GM12878 (cell line): ENCODE data around the gene ZNF728. TPM values are rescaled to one million over a fixed set of nuclear protein-coding genes. Genes with fewer than 3 reads are reported as not detected.
"Not testable (repeated sequence)": the region's sequence is repeated elsewhere in the genome, so short reads cannot be mapped to it uniquely, and the experiment has no call there.

Experiments used
- ATAC-seq: fragments of 200-7000 bp; cut with Tn5 transposase; 3 replicates; pipeline ENCODE4 v1.9.1; 2020; ENCODE audit warnings: mild to moderate bottlenecking, moderate library complexity
- BruUV-seq: library from RNA; stranded (reverse); fragments of 400-500 nt; replicated peaks from 2 replicates; lab custom pipeline; 2021; lab: Mats Ljungman, UMichigan
- CTCF ChIA-PET: fragments of 300-600 bp; sonication (Branson Sonifier 250); formaldehyde crosslinking; extraction: SDS; loops from one replicate; lab custom pipeline; 2021; ENCODE audit warnings: inconsistent platforms; lab: Yijun Ruan, JAX
- POLR2A ChIA-PET: fragments of 350-600 bp; formaldehyde crosslinking; extraction: SDS; loops from one replicate; lab custom pipeline; 2021; ENCODE audit warnings: inconsistent platforms; lab: Charles Lee
- RAD21 ChIA-PET: fragments of 300-600 bp; sonication (Branson Sonifier 250); formaldehyde crosslinking; loops from one replicate; lab custom pipeline; 2023; ENCODE audit warnings: antibody characterized with exemption; ENCODE audit not compliant: unreplicated experiment; lab: Charles Lee
- SMC1A ChIA-PET: fragments of 300-600 bp; sonication (Branson Sonifier 250); formaldehyde crosslinking; loops from one replicate; lab custom pipeline; 2023; ENCODE audit not compliant: unreplicated experiment, uncharacterized antibody; lab: Charles Lee
- DNase-seq: peaks from one replicate; pipeline ENCODE4 v3.0.0-alpha.2; 2011; ENCODE audit warnings: low read depth, low spot score
- FAIRE-seq: peaks from 3 replicates; lab custom pipeline; 2011; peaks lifted over from hg19 to GRCh38; lab: Jason Lieb, UNC
- H2AFZ ChIP-seq: 2 replicates; pipeline ENCODE4 v1.6.0; 2011; ENCODE audit warnings: low read depth, low read length, control low read depth; ENCODE audit not compliant: control insufficient read depth
- H3K27ac ChIP-seq: 2 replicates; pipeline ENCODE4 v1.5.1; 2011; ENCODE audit warnings: control low read depth; ENCODE audit not compliant: control insufficient read depth, insufficient read depth
- H3K27me3 ChIP-seq, 2 experiments: replicated peaks in 1 of 2; 2 replicates each; pipeline versions ENCODE4 v1.6.0 to v1.6.1; 2011; ENCODE audit warnings: low read length in 1 of 2; ENCODE audit not compliant: control insufficient read depth in 2 of 2, insufficient read depth in 2 of 2
- H3K36me3 ChIP-seq, 2 experiments: 2 replicates each; pipeline ENCODE4 v1.5.1; 2011; ENCODE audit warnings: low read length in 1 of 2; ENCODE audit not compliant: control insufficient read depth in 2 of 2, insufficient read depth in 2 of 2
- H3K4me1 ChIP-seq: 2 replicates; pipeline ENCODE4 v1.6.1; 2011; ENCODE audit warnings: mild to moderate bottlenecking, low read length, moderate library complexity, mixed read lengths; ENCODE audit not compliant: control insufficient read depth, insufficient read depth
- H3K4me2 ChIP-seq: 2 replicates; pipeline ENCODE4 v1.6.0; 2011; ENCODE audit warnings: control low read depth; ENCODE audit not compliant: control insufficient read depth, insufficient read depth
- H3K4me3 ChIP-seq: fragments of 200-600 bp; sonication (generic); 2 replicates; pipeline ENCODE4 v1.5.1; 2016
- H3K79me2 ChIP-seq: 2 replicates; pipeline ENCODE4 v1.6.0; 2011; ENCODE audit warnings: low read length; ENCODE audit not compliant: control insufficient read depth, insufficient read depth
- H3K9ac ChIP-seq: 2 replicates; pipeline ENCODE4 v1.8.0; 2011; ENCODE audit warnings: low read length, control low read depth, mixed read lengths; ENCODE audit not compliant: control insufficient read depth, insufficient read depth
- H3K9me3 ChIP-seq: replicated peaks from 3 replicates; pipeline ENCODE4 v1.5.1; 2011; ENCODE audit warnings: mild to moderate bottlenecking, low read length; ENCODE audit not compliant: control insufficient read depth, insufficient read depth
- H4K20me1 ChIP-seq: 2 replicates; pipeline ENCODE4 v1.6.0; 2011; ENCODE audit not compliant: control insufficient read depth, insufficient read depth
- E4F1 ChIP-seq: fragments of 450-650 bp; IDR thresholded peaks from 2 replicates; pipeline ENCODE4 v1.6.1; 2018; ENCODE audit warnings: borderline replicate concordance, mild to moderate bottlenecking; ENCODE audit not compliant: partially characterized antibody
- ESRRA ChIP-seq: IDR thresholded peaks from 2 replicates; pipeline ENCODE4 v1.6.1; 2012; ENCODE audit warnings: mild to moderate bottlenecking, low read length, improper control_type of control experiment
- KLF5 ChIP-seq: fragments of 450-650 bp; IDR thresholded peaks from 2 replicates; pipeline ENCODE4 v1.6.1; 2014; ENCODE audit warnings: mild to moderate bottlenecking; ENCODE audit not compliant: partially characterized antibody
- MTA2 ChIP-seq: fragments of 450-650 bp; IDR thresholded peaks from 2 replicates; pipeline ENCODE4 v1.6.1; 2016; ENCODE audit warnings: low read depth, mild to moderate bottlenecking, moderate library complexity
- NFIC ChIP-seq: IDR thresholded peaks from 2 replicates; pipeline ENCODE4 v1.6.1; 2012; ENCODE audit warnings: low read depth, mild to moderate bottlenecking, inconsistent platforms, low read length, moderate library complexity
- SRF ChIP-seq, 2 experiments: IDR thresholded peaks; 2 replicates each; pipeline ENCODE4 v1.6.1; 2011; ENCODE audit warnings: low read depth in 2 of 2, low read length in 2 of 2, mild to moderate bottlenecking in 1 of 2, moderate library complexity in 1 of 2
- USF1 ChIP-seq: IDR thresholded peaks from 2 replicates; pipeline ENCODE4 v1.6.1; 2011; ENCODE audit warnings: borderline replicate concordance, low read depth, mild to moderate bottlenecking, moderate library complexity, mixed read lengths, low read length; ENCODE audit not compliant: insufficient read depth; ENCODE audit errors: extremely low read length
- WGBS: methylation state at CpG from one replicate; pipeline ENCODE4 v1.1.6; 2016; ENCODE audit warnings: low lambda C conversion rate; ENCODE audit not compliant: insufficient replicate concordance, insufficient coverage; ENCODE audit errors: missing lambda C conversion rate; 5-methylcytosine and 5-hydroxymethylcytosine counted together
- in situ Hi-C: fragments of 300-500 bp; cut with MboI; formaldehyde crosslinking; loops from 9 replicates; pipeline ENCODE4 v1.14.3; 2018; ENCODE audit warnings: mixed read lengths
- intact Hi-C: fragments of 100-400 bp; cut with micrococcal nuclease; formaldehyde crosslinking; loops from one replicate; pipeline ENCODE4 v1.14.2; 2022; ENCODE audit not compliant: unreplicated experiment
- polyA plus RNA-seq, 11 experiments: library from polyadenylated mRNA; depleted of rRNA in 4 of 11; unstranded in 6 of 11; stranded (reverse) in 5 of 11; fragments of >200 nt; fragmentation: Nextera tagmentation in 4 of 11; fragmentation: Illumina TruSeq in 1 of 11; extraction: Ambion mirVana in 4 of 11; extraction: Trizol in 1 of 11; gene quantifications; 1 replicate in 1 of 11; 2 replicates in 10 of 11; pipeline versions ENCODE4 v1.2.1 to v1.2.3, GENCODE V29; 2011 to 2016; ENCODE audit warnings: inconsistent platforms in 2 of 11, missing spikeins in 2 of 11, low read depth in 1 of 11
- total RNA-seq, 4 experiments: library from RNA; depleted of rRNA in 3 of 4; stranded (reverse); fragments of >200 nt in 3 of 4; fragmentation: Illumina TruSeq in 1 of 4; extraction: Trizol in 1 of 4; gene quantifications; 2 replicates each; pipeline versions ENCODE4 v1.2.1 to v1.2.3, GENCODE V29; 2013 to 2021

Gene ZNF728
- total and polyA plus RNA-seq, 10 of the 15 experiments (the other 5 are each of a cell fraction or from before 2014, with no cell fraction given): not detected

- Histone ChIP-seq H3K4me3 (no peak overlapping the region), H2AFZ (no peak overlapping the region), H3K4me1 (no peaks in the 10 kb centered on the region), H4K20me1 (no peaks in the 10 kb centered on the region), H3K9me3 (no peaks in the 10 kb centered on the region; the same call in 2 of the 3 replicates), H3K9ac (no peak overlapping the region), H3K4me2 (no peak overlapping the region), H3K27ac (no peak overlapping the region), H3K36me3 (no peaks in the 10 kb centered on the region), H3K79me2 (no peaks in the 10 kb centered on the region), H3K27me3 (no peaks in the 10 kb centered on the region)
- BruUV-seq: no TSS peak
- ChIA-PET RAD21 (no interaction called here), SMC1A (no interaction called here), CTCF (no interaction called here), POLR2A (no interaction called here)
- FAIRE-seq (no peak), DNase-seq (no peak), ATAC-seq (no peak)
- in situ Hi-C loops (no loop called here), intact Hi-C loops (no loop called here)
- no peak for TF ChIP-seq E4F1
- TF ChIP-seq ESRRA: no peak
- no peak for TF ChIP-seq KLF5
- TF ChIP-seq NFIC: no peak
- TF ChIP-seq USF1: no peak
- no peak for TF ChIP-seq MTA2
- TF ChIP-seq SRF (IDR thresholded peaks at IDR 0.05; ENCODE audit: low read depth in 2 of 2, low read length in 2 of 2): no peak
These were observed 12.7 kb upstream of the ZNF728 start for GRCh38 chr19:23015660-23016059.

- CTCF ChIA-PET, POLR2A ChIA-PET, ATAC-seq, FAIRE-seq, intact Hi-C loops, SMC1A ChIA-PET, H3K36me3 ChIP-seq, H3K4me3 ChIP-seq, BruUV-seq, H3K9me3 ChIP-seq, in situ Hi-C loops, H3K4me1 ChIP-seq, H2AFZ ChIP-seq, DNase-seq, H3K79me2 ChIP-seq, H3K27ac ChIP-seq, H3K4me2 ChIP-seq, RAD21 ChIA-PET, H3K27me3 ChIP-seq, H3K9ac ChIP-seq, H4K20me1 ChIP-seq: not testable (repeated sequence)
- WGBS: 8% methylated on average over 1 of the region's 1 CpG
These were observed 8.0 kb downstream of the ZNF728 start for GRCh38 chr19:22994957-22995356.
